ENCODE measurements around the gene PDSS2. TPM values are rescaled to one million over a fixed set of nuclear protein-coding genes. Genes with fewer than 3 reads are reported as not detected.

PDSS2 gene
- total RNA-seq, 4 donors from 2014 or later, result 2.3 to 16.9 (median 10.7) TPM

- no peaks in the 10 kb centered on the region for H3K27me3 ChIP-seq
- TF ChIP-seq POLR2A (IDR thresholded peaks at IDR 0.05), result no peak
- TF ChIP-seq CTCF (IDR thresholded peaks at IDR 0.05), result no peak
- intact Hi-C loops (cut with DNase I; ENCODE audit: low total_unique reads), result no loop called here
- H3K36me3 ChIP-seq, result no peaks in the 10 kb centered on the region
- no peaks in the 10 kb centered on the region for H3K4me1 ChIP-seq
- no peak overlapping the region for H3K4me3 ChIP-seq
- no peak overlapping the region for H3K27ac ChIP-seq
- no peak for DNase-seq
- no peaks in the 10 kb centered on the region for H3K9me3 ChIP-seq
Measured at GRCh38 chr6:107271208-107271790, 188.1 kb downstream of the PDSS2 start.

DNA sequence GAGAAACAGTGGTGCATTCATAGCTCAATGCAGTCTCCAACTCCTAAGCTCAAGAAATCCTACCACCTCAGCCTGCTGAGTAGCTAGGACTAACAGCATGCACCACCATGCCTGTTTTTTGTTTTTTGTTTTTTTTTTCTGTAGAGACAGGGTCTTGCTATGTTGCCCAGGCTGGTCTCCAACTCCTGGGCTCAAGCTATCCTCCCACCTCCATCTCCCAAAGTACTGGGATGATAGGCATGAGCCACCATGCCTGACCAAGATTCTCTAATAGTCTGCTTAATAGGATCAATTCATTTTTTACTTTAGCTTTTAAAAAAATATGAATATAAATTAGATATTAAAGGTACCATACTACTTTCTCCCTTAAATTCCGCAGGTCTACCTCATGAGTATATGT, 191.7 kb downstream of the PDSS2 start:
- TF ChIP-seq POLR2A (IDR thresholded peaks at IDR 0.05) (no peak), CTCF (IDR thresholded peaks at IDR 0.05) (no peak)
- no peak overlapping the region for H3K4me3 ChIP-seq
- no peaks in the 10 kb centered on the region for H3K27me3 ChIP-seq
- H3K4me1 ChIP-seq, result no peaks in the 10 kb centered on the region
- H3K36me3 ChIP-seq, result no peaks in the 10 kb centered on the region
- H3K27ac ChIP-seq, result no peak overlapping the region
- intact Hi-C loops (cut with DNase I; ENCODE audit: low total_unique reads), result no loop called here
- H3K9me3 ChIP-seq, result no peaks in the 10 kb centered on the region
- no peak for DNase-seq

DNA sequence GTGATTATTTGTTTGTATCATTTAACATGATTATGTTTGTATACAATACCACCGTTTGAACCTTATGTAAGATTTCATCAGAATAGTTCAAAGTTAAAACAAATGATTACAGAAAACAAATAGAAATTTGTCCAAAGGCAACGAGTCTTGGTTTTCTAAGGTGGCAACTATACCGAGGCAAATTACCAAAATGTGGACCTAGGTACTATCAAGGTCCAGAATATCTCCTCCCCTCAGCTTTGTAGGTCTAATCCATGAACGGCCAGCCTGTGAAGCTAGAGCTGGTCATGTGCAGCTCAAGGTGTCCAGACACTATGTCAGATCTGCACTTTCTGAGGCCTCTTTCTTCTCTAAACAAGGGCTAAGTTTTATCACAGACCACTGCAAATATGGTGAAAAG, 192.4 kb downstream of the PDSS2 start:
- intact Hi-C loops (cut with DNase I; ENCODE audit: low total_unique reads), result no loop called here
- Histone ChIP-seq H3K4me3 (no peak overlapping the region), H3K9me3 (no peaks in the 10 kb centered on the region), H3K36me3 (no peaks in the 10 kb centered on the region), H3K4me1 (no peaks in the 10 kb centered on the region), H3K27me3 (no peaks in the 10 kb centered on the region), H3K27ac (no peak overlapping the region)
- TF ChIP-seq POLR2A (IDR thresholded peaks at IDR 0.05) (no peak), CTCF (IDR thresholded peaks at IDR 0.05) (no peak)
- no peak for DNase-seq

DNA sequence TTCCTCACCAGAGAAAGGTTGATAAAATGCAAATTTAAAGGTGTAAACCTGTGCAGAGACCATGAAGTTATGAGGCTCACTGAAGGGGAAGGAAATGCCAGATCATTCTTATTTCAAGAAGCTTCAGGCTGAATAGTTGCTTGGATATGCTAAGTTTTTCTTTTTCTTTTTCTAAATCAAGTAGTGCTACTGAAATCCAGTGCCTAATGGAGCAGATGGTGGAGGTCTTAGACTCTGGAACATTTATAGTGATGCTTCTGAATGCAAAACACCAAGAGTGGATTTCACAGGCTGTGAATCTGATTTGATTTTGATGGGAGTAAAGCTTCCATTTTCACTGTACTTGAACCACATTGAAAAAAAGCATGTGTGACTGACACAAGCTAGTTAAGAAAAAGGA, 192.8 kb downstream of the PDSS2 start:
- no peaks in the 10 kb centered on the region for H3K4me1 ChIP-seq
- intact Hi-C loops (cut with DNase I; ENCODE audit: low total_unique reads), result no loop called here
- no peaks in the 10 kb centered on the region for H3K36me3 ChIP-seq
- no peak overlapping the region for H3K27ac ChIP-seq
- DNase-seq, result no peak
- no peaks in the 10 kb centered on the region for H3K27me3 ChIP-seq
- H3K4me3 ChIP-seq, result no peak overlapping the region
- H3K9me3 ChIP-seq, result no peaks in the 10 kb centered on the region
- no peak for TF ChIP-seq POLR2A (IDR thresholded peaks at IDR 0.05)
- no peak for TF ChIP-seq CTCF (IDR thresholded peaks at IDR 0.05)

- Histone ChIP-seq H3K4me1 (no peaks in the 10 kb centered on the region), H3K36me3 (no peaks in the 10 kb centered on the region), H3K9me3 (no peaks in the 10 kb centered on the region), H3K27ac (no peak overlapping the region), H3K27me3 (no peaks in the 10 kb centered on the region), H3K4me3 (no peak overlapping the region)
- TF ChIP-seq CTCF (IDR thresholded peaks at IDR 0.05), result no peak
- TF ChIP-seq POLR2A (IDR thresholded peaks at IDR 0.05), result no peak
- DNase-seq, result no peak
- intact Hi-C loops (cut with DNase I; ENCODE audit: low total_unique reads), result no loop called here
Measured at GRCh38 chr6:107264357-107264840, 195.0 kb downstream of the PDSS2 start.
